Glutamatergic neuron (in vitro differentiated cells): Measurements from ENCODE around the gene AKT1S1. TPM values are rescaled to one million over a fixed set of nuclear protein-coding genes. Genes with fewer than 3 reads are reported as not detected.
A peak's percentile ranks its signal among the peaks of the same experiment; 100 is the strongest.

ENCODE experiments used
- DNase-seq: peaks from one replicate; pipeline ENCODE4 v3.0.0; 2022
- H3K27ac Mint-ChIP-seq: one replicate; pipeline ENCODE4 v1.8.0; 2020; ENCODE audit warnings: mild to moderate bottlenecking, mixed read lengths, inconsistent platforms; ENCODE audit not compliant: unreplicated experiment
- H3K27me3 Mint-ChIP-seq: one replicate; pipeline ENCODE4 v1.8.0; 2020; ENCODE audit warnings: mild to moderate bottlenecking, moderate library complexity, mixed read lengths, inconsistent platforms; ENCODE audit not compliant: unreplicated experiment
- H3K36me3 Mint-ChIP-seq: one replicate; pipeline ENCODE4 v1.8.0; 2020; ENCODE audit warnings: mild to moderate bottlenecking, mixed read lengths, inconsistent platforms; ENCODE audit not compliant: unreplicated experiment
- H3K4me1 Mint-ChIP-seq: one replicate; pipeline ENCODE4 v1.8.0; 2020; ENCODE audit warnings: mild to moderate bottlenecking, low read depth, mixed read lengths, inconsistent platforms; ENCODE audit not compliant: unreplicated experiment
- H3K4me3 Mint-ChIP-seq: one replicate; pipeline ENCODE4 v1.8.0; 2020; ENCODE audit warnings: mild to moderate bottlenecking, mixed read lengths, inconsistent platforms; ENCODE audit not compliant: unreplicated experiment
- H3K9me3 Mint-ChIP-seq: one replicate; pipeline ENCODE4 v1.8.0; 2020; ENCODE audit warnings: mild to moderate bottlenecking, moderate library complexity, mixed read lengths, inconsistent platforms; ENCODE audit not compliant: unreplicated experiment
- CTCF ChIP-seq: fragments of 200-600 bp; sonication (generic); IDR thresholded peaks from one replicate; pipeline ENCODE4 v1.5.0; 2021; ENCODE audit not compliant: partially characterized antibody, unreplicated experiment
- total RNA-seq: library from RNA; stranded (reverse); fragmentation: NEBNext Ultra II Directional; extraction: Animal tissue kit (Norgen Biotek cat#: 25700); gene quantifications from one replicate; pipeline ENCODE4 v1.2.1, GENCODE V29; 2021; ENCODE audit not compliant: unreplicated experiment

The AKT1S1 gene
- total RNA-seq, 1 donor from 2014 or later = 23.7 TPM

- DNase-seq = peak; percentile 75
- H3K36me3 Mint-ChIP-seq = no peaks in the 10 kb centered on the region
- peaks cover 6% of the 10 kb centered on the region for H3K4me1 Mint-ChIP-seq
- peak overlapping the region; percentile 70 for H3K27ac Mint-ChIP-seq
- H3K9me3 Mint-ChIP-seq = peaks cover 9% of the 10 kb centered on the region
- H3K4me3 Mint-ChIP-seq = peak overlapping the region; percentile 77
- peaks cover 10% of the 10 kb centered on the region for H3K27me3 Mint-ChIP-seq
- TF ChIP-seq CTCF = peak; percentile 54
These were observed 13.5 kb upstream of the AKT1S1 start for GRCh38 chr19:49890349-49891311.

- Mint-ChIP-seq H3K27me3 (peaks cover 10% of the 10 kb centered on the region), H3K9me3 (peaks cover 9% of the 10 kb centered on the region), H3K36me3 (no peaks in the 10 kb centered on the region), H3K4me3 (peak overlapping the region; percentile 77), H3K27ac (peak overlapping the region; percentile 93), H3K4me1 (peaks cover 6% of the 10 kb centered on the region)
- peak; percentile 82 for DNase-seq
- peak; percentile 82 for TF ChIP-seq CTCF
These were observed 12.7 kb upstream of the AKT1S1 start for GRCh38 chr19:49889687-49890348.

GRCh38 chr19:49889038-49889686 lies 12.0 kb upstream of the AKT1S1 start:
- Mint-ChIP-seq H3K36me3 (no peaks in the 10 kb centered on the region), H3K27ac (peak overlapping the region; percentile 93), H3K4me1 (peaks cover 6% of the 10 kb centered on the region), H3K27me3 (peaks cover 10% of the 10 kb centered on the region), H3K9me3 (peaks cover 9% of the 10 kb centered on the region), H3K4me3 (peak overlapping the region; percentile 38)
- DNase-seq = peak; percentile 69
- TF ChIP-seq CTCF = no peak

GRCh38 chr19:49888510-49888824 lies 11.3 kb upstream of the AKT1S1 start:
- H3K36me3 Mint-ChIP-seq = peaks cover 1% of the 10 kb centered on the region
- peaks cover 6% of the 10 kb centered on the region for H3K4me1 Mint-ChIP-seq
- peaks cover 9% of the 10 kb centered on the region for H3K9me3 Mint-ChIP-seq
- peak overlapping the region; percentile 15 for H3K4me3 Mint-ChIP-seq
- peaks cover 9% of the 10 kb centered on the region for H3K27me3 Mint-ChIP-seq
- peak overlapping the region; percentile 93 for H3K27ac Mint-ChIP-seq
- DNase-seq = peak; percentile 20
- TF ChIP-seq CTCF = no peak
